COLO668 (cell line): ENCODE measurements around the gene FNBP1L.
A peak's percentile ranks its signal among the peaks of the same experiment; 100 is the strongest.

Experiments used
- DNase-seq: peaks from one replicate; lab custom pipeline; 2025; ENCODE audit not compliant: unreplicated experiment; lab: John Stamatoyannopoulos, UW

FNBP1L gene

GRCh38 chr1:93447481-93448291, at the start of gene FNBP1L:
TSS of gene FNBP1L (plus strand) at chr1:93448118. CDS start at chr1:93448282, 164 bp downstream.
- DNase-seq: peak; percentile 97

GRCh38 chr1:93399781-93400180, 48.1 kb upstream of the FNBP1L start:
- DNase-seq: no peak

- DNase-seq: no peak
These were observed 39.7 kb upstream of the FNBP1L start for GRCh38 chr1:93408203-93408602.

- no peak for DNase-seq
These were observed 36.9 kb upstream of the FNBP1L start for GRCh38 chr1:93411000-93411399.

- DNase-seq: no peak
These were observed 33.2 kb upstream of the FNBP1L start for GRCh38 chr1:93414749-93415148.

- no peak for DNase-seq
These were observed 32.6 kb upstream of the FNBP1L start for GRCh38 chr1:93415296-93415695.

GRCh38 chr1:93416183-93416582, 31.7 kb upstream of the FNBP1L start:
- DNase-seq: no peak

- DNase-seq: no peak
These were observed 28.6 kb upstream of the FNBP1L start for GRCh38 chr1:93419344-93419743.

- DNase-seq: no peak
These were observed 27.5 kb upstream of the FNBP1L start for GRCh38 chr1:93420400-93420799.

GRCh38 chr1:93426181-93426580, 21.7 kb upstream of the FNBP1L start:
- DNase-seq: no peak

- no peak for DNase-seq
These were observed 20.3 kb upstream of the FNBP1L start for GRCh38 chr1:93427656-93428055.

GRCh38 chr1:93433407-93433961, 14.4 kb upstream of the FNBP1L start:
- DNase-seq: no peak

- DNase-seq: no peak
These were observed 13.8 kb upstream of the FNBP1L start for GRCh38 chr1:93434088-93434487.

GRCh38 chr1:93434987-93435386, 12.9 kb upstream of the FNBP1L start:
- no peak for DNase-seq

- DNase-seq: no peak
These were observed 12.5 kb upstream of the FNBP1L start for GRCh38 chr1:93435443-93435842.

GRCh38 chr1:93436496-93436895, 11.4 kb upstream of the FNBP1L start:
- no peak for DNase-seq

GRCh38 chr1:93437976-93438605, 9.8 kb upstream of the FNBP1L start:
- no peak for DNase-seq

- DNase-seq: no peak
These were observed 9.2 kb upstream of the FNBP1L start for GRCh38 chr1:93438716-93439115.

GRCh38 chr1:93440272-93440671, 7.6 kb upstream of the FNBP1L start:
- DNase-seq: no peak

- DNase-seq: no peak
These were observed 7.2 kb upstream of the FNBP1L start for GRCh38 chr1:93440706-93441105.

- DNase-seq: no peak
These were observed 6.3 kb upstream of the FNBP1L start for GRCh38 chr1:93441589-93441988.

GRCh38 chr1:93442008-93442666, 5.8 kb upstream of the FNBP1L start:
- no peak for DNase-seq
